Epithelial cell of esophagus (primary cell): ENCODE measurements around the gene OPA1.

Source experiments
- DNase-seq: peaks from one replicate; pipeline ENCODE4 v3.0.0; 2010; ENCODE audit warnings: low read depth
- H3K4me3 ChIP-seq: 2 replicates; pipeline ENCODE4 v1.5.1; 2011; ENCODE audit warnings: mild to moderate bottlenecking, low read length, control low read depth
- CTCF ChIP-seq: IDR thresholded peaks from 2 replicates; pipeline ENCODE4 v1.5.1; 2011; ENCODE audit warnings: low read depth, mild to moderate bottlenecking, low read length, control low read depth, inconsistent platforms; ENCODE audit not compliant: insufficient read depth; ENCODE audit errors: missing control alignments

OPA1 gene, protein sequence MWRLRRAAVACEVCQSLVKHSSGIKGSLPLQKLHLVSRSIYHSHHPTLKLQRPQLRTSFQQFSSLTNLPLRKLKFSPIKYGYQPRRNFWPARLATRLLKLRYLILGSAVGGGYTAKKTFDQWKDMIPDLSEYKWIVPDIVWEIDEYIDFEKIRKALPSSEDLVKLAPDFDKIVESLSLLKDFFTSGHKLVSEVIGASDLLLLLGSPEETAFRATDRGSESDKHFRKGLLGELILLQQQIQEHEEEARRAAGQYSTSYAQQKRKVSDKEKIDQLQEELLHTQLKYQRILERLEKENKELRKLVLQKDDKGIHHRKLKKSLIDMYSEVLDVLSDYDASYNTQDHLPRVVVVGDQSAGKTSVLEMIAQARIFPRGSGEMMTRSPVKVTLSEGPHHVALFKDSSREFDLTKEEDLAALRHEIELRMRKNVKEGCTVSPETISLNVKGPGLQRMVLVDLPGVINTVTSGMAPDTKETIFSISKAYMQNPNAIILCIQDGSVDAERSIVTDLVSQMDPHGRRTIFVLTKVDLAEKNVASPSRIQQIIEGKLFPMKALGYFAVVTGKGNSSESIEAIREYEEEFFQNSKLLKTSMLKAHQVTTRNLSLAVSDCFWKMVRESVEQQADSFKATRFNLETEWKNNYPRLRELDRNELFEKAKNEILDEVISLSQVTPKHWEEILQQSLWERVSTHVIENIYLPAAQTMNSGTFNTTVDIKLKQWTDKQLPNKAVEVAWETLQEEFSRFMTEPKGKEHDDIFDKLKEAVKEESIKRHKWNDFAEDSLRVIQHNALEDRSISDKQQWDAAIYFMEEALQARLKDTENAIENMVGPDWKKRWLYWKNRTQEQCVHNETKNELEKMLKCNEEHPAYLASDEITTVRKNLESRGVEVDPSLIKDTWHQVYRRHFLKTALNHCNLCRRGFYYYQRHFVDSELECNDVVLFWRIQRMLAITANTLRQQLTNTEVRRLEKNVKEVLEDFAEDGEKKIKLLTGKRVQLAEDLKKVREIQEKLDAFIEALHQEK

GRCh38 chr3:193592841-193593667 is at the start of gene OPA1:
Gene OPA1 (plus strand): TSS chr3:193593208. CDS start chr3:193593378, 170 bp downstream.
- peak; percentile 46 for TF ChIP-seq CTCF
- peak within 1 kb of the TSS; percentile 99 for H3K4me3 ChIP-seq
- peak; percentile 98 for DNase-seq

GRCh38 chr3:193544289-193544688 is 48.7 kb upstream of the OPA1 start:
- H3K4me3 ChIP-seq, result no peak overlapping the region
- peak; percentile 30 for DNase-seq
- TF ChIP-seq CTCF, result no peak

- no peak for TF ChIP-seq CTCF
- no peak overlapping the region for H3K4me3 ChIP-seq
- DNase-seq, result no peak
Measured at GRCh38 chr3:193545304-193545703, 47.7 kb upstream of the OPA1 start.

GRCh38 chr3:193546129-193546528 is 46.9 kb upstream of the OPA1 start:
- H3K4me3 ChIP-seq, result no peak overlapping the region
- TF ChIP-seq CTCF, result no peak
- peak; percentile 65 for DNase-seq

- no peak for DNase-seq
- no peak for TF ChIP-seq CTCF
- no peak overlapping the region for H3K4me3 ChIP-seq
Measured at GRCh38 chr3:193548406-193548805, 44.6 kb upstream of the OPA1 start.

DNA sequence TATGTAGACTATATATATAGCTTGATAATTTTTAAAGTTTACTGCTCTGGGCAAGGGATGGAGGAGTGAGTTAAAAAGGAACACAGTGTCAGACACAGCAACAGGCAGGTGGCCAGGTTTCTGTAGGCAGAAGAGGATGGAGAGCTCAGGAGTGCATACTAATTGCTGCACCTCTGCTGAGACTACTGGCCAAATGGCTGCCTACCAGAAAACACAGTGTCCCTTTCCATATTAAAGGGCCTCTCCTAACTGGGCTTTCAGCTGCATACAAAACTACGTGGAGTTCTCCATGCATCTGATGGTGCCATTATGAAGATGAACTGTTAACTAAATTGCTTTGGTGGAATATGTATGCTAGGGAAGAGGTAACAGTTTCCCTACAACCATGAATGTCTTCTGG is 40.1 kb upstream of the OPA1 start:
- no peak for DNase-seq
- H3K4me3 ChIP-seq, result no peak overlapping the region
- no peak for TF ChIP-seq CTCF
